ENCODE results near the gene ZFYVE9. TPM values are rescaled to one million over a fixed set of nuclear protein-coding genes. Genes with fewer than 3 reads are reported as not detected.

ZFYVE9 gene
- total and polyA plus RNA-seq, 9 of the 15 experiments (the other 6 are each of a cell fraction or from before 2014, with no cell fraction given), result 0.52 to 14.4 (median 8.9) TPM

DNA sequence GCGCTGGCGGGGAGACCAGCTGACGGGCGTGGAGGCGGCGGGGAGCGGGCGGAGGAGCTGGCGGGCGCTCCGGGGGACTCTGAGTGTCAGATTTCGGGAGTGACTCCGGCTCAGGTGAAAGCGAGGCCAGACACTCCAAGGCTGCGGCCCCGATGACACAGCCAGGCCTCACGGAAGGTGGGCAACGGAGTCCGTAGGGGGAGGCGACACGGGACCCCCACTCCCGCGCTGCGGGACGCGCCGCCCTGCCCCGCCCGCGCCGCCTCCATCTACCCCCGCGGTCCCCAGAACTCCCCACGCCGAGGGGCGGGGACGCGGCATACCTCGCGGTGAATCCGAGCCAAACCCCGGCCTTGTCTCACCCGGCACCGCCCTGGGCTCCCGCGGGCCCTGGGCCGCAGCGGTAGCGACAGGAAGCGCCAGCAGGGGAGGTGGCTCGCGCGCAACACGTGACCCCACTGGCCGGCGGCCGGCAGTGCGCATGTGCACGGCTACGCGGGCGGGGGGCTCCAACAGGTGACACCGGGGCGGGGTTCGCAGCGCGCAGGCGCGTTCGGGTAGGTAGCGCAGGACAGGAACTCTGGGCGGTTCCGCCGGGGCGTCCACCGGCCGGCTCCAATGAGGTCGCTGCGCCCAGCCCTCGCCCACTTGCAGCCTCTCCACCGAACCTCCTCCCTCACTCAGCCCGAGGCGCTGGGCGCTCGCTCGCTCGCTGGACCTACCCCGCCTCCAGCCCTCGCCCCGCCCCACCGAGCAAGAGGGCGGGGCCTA is 224.0 kb downstream of the ZFYVE9 start, which contains the start of gene CC2D1B (continued):
- TF ChIP-seq, protein P1, sequence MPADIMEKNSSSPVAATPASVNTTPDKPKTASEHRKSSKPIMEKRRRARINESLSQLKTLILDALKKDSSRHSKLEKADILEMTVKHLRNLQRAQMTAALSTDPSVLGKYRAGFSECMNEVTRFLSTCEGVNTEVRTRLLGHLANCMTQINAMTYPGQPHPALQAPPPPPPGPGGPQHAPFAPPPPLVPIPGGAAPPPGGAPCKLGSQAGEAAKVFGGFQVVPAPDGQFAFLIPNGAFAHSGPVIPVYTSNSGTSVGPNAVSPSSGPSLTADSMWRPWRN (IDR thresholded peaks at IDR 0.05; ENCODE audit: low read depth), result peak; percentile 40; the same call in 1 of the 2 replicates
- TF ChIP-seq ZNF282 (CRISPR knock-in tag; IDR thresholded peaks at IDR 0.05) (peak; percentile 84; the same call in 1 of the 2 replicates), ZNF57 (CRISPR knock-in tag; IDR thresholded peaks at IDR 0.05) (no peak), NR1H2 (CRISPR knock-in tag; IDR thresholded peaks at IDR 0.05) (0 out of 2 replicates have a peak, but pooled peaks have one; percentile 3), FUS (optimal IDR thresholded peaks at IDR 0.05; ENCODE audit: low read depth, low read length) (peak; percentile 87), TCF7 (IDR thresholded peaks at IDR 0.05; ENCODE audit: borderline replicate concordance) (0 out of 2 replicates have a peak, but pooled peaks have one; percentile 48), CREB1 (IDR thresholded peaks at IDR 0.05) (peak; percentile 58), CREB1 (CRISPR knock-in tag; IDR thresholded peaks at IDR 0.05) (peak; percentile 81), BHLHE40 (IDR thresholded peaks at IDR 0.05; ENCODE audit: low read length) (peak; percentile 98), PCBP1 (IDR thresholded peaks at IDR 0.05; ENCODE audit: low read depth, low read length, poor library complexity, severe bottlenecking) (peak; percentile 76)
- TF ChIP-seq, protein P2, sequence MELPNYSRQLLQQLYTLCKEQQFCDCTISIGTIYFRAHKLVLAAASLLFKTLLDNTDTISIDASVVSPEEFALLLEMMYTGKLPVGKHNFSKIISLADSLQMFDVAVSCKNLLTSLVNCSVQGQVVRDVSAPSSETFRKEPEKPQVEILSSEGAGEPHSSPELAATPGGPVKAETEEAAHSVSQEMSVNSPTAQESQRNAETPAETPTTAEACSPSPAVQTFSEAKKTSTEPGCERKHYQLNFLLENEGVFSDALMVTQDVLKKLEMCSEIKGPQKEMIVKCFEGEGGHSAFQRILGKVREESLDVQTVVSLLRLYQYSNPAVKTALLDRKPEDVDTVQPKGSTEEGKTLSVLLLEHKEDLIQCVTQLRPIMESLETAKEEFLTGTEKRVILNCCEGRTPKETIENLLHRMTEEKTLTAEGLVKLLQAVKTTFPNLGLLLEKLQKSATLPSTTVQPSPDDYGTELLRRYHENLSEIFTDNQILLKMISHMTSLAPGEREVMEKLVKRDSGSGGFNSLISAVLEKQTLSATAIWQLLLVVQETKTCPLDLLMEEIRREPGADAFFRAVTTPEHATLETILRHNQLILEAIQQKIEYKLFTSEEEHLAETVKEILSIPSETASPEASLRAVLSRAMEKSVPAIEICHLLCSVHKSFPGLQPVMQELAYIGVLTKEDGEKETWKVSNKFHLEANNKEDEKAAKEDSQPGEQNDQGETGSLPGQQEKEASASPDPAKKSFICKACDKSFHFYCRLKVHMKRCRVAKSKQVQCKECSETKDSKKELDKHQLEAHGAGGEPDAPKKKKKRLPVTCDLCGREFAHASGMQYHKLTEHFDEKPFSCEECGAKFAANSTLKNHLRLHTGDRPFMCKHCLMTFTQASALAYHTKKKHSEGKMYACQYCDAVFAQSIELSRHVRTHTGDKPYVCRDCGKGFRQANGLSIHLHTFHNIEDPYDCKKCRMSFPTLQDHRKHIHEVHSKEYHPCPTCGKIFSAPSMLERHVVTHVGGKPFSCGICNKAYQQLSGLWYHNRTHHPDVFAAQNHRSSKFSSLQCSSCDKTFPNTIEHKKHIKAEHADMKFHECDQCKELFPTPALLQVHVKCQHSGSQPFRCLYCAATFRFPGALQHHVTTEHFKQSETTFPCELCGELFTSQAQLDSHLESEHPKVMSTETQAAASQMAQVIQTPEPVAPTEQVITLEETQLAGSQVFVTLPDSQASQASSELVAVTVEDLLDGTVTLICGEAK (IDR thresholded peaks at IDR 0.05), result no peak
- TF ChIP-seq, protein P2 (CRISPR knock-in tag; IDR thresholded peaks at IDR 0.05), result 0 out of 2 replicates have a peak, but pooled peaks have one; percentile 27
- TF ChIP-seq, protein P3, sequence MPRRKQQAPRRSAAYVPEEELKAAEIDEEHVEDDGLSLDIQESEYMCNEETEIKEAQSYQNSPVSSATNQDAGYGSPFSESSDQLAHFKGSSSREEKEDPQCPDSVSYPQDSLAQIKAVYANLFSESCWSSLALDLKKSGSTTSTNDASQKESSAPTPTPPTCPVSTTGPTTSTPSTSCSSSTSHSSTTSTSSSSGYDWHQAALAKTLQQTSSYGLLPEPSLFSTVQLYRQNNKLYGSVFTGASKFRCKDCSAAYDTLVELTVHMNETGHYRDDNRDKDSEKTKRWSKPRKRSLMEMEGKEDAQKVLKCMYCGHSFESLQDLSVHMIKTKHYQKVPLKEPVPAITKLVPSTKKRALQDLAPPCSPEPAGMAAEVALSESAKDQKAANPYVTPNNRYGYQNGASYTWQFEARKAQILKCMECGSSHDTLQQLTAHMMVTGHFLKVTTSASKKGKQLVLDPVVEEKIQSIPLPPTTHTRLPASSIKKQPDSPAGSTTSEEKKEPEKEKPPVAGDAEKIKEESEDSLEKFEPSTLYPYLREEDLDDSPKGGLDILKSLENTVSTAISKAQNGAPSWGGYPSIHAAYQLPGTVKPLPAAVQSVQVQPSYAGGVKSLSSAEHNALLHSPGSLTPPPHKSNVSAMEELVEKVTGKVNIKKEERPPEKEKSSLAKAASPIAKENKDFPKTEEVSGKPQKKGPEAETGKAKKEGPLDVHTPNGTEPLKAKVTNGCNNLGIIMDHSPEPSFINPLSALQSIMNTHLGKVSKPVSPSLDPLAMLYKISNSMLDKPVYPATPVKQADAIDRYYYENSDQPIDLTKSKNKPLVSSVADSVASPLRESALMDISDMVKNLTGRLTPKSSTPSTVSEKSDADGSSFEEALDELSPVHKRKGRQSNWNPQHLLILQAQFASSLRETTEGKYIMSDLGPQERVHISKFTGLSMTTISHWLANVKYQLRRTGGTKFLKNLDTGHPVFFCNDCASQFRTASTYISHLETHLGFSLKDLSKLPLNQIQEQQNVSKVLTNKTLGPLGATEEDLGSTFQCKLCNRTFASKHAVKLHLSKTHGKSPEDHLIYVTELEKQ (CRISPR knock-in tag; IDR thresholded peaks at IDR 0.05), result no peak

Data from K562 (cell line).